Measurements from ENCODE around the gene TFEB.

TFEB gene

DNA sequence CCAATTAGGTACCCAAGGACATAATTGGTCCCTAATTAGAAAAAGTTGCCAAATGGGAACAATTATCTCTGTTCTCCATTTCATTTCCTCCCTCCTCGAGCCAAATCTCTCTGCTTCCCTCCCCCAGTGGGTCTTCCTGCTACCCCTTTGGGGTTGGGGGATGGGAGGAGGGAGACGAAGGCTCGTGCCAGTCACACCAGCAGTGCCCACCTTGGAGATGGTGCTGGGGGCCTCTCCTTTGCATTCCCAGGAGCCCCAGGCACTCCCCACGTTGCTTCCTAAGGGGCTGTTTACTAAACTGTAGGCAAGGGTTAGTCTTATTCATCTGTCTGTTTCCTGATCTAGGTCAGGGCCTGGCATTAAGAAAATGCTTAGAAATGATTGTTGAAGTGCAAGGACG, 64.0 kb downstream of the TFEB start:
- DNase-seq = no peak

DNA sequence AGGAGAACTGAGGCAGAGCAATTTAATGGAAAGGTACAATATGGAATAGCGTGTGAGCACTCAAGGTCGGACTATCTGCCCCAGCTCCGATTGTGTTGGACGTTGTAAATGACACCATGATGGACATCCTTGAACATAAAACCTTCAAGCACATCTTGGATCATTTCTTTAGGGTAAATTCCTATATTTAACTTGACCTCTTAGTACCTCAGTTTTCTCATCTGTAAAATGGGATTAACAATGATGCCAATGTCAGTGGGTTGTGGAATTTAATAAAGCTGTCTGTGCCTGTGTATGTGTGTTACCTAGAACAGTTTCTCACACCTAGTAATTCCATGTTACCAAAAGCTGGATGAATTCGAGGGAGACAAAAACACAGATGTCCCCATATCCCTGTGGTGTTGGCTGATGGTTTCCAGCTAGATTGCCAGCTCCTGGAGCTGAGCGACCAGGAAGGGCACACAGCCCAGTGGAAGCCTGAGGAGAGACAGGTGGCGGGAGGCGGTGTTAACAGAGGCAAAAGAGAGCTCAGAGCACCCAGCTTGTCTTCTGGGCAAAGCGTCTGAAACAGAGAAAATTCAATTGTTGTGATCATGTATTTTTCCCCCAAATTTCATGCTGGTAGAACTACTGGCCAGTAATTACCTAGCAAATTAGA, 64.6 kb downstream of the TFEB start:
- DNase-seq = no peak

DNA sequence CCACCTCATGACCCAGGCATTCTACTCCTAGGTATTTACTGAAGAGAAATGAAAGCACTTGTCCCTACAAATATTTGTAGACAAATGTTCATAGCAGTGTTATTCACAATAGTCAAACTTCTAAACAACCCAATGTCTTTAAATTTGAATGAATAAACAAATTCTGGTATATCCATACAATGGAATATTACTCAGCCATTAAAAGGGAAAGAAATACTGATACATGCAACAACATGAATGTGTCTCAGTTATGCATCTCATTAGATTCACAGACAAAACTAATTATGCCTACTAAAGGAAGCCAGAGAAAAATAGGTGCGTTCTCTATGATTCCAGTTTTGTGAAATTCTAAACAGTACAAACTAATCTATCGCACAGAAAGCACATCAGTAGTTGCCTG, 66.4 kb downstream of the TFEB start:
- DNase-seq = no peak

DNA sequence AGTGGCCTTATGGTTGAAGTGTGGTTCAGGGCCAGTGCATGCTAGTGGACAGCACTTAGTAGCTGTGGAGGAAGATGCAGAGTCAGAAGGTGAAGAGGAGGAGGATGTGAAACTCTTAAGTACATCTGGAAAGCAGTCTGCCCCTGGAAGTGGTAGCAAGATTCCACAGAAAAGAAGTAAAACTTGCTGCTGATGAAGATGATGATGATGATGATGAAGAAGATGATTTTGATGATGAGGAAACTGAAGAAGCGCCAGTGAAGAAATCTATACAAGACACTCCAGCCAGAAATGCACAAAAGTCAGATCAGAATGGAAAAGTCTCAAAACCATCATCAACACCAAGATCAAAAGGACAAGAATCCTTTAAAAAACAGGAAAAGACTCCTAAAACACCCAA, 68.2 kb downstream of the TFEB start:
- no peak for DNase-seq

DNA sequence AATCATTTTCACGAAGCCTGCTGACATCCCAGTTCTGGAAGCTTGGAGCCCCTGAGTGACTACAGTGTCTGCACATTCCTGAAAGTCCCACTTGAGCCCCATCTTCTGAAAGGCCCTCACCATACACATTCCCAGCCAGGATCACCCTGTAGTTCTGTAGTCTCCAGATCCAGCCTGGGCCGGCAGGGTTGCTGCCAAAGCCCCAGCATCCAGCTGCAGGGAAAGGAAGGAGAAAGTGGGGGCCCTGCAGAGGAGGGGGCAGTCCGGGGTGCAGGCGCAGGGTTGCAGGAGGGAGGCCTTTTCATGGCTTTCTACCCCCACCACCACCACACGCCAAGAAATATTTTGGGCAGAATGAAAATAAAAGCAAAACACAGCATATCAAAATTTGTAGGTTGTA, 71.1 kb downstream of the TFEB start:
- DNase-seq = no peak

DNA sequence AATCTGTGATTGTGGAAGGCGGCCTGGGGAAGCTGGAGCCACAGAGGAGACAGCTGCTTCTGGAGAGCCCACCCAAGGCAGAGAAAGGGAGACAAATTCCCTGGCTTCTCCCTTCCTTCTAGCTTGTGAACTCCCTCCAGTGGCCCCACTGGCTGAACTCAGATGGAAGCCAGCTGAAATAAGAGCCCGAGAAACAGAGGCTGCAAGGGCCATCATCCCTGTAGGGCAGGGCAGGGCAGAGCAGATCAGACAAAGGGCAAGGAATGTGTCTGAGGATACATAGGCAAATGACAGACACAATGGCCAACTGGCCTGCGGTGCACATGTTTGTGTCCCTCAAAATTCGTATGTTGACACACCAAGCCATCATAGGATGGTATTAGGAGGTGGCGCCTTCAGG, 71.8 kb downstream of the TFEB start:
- no peak for DNase-seq

DNA sequence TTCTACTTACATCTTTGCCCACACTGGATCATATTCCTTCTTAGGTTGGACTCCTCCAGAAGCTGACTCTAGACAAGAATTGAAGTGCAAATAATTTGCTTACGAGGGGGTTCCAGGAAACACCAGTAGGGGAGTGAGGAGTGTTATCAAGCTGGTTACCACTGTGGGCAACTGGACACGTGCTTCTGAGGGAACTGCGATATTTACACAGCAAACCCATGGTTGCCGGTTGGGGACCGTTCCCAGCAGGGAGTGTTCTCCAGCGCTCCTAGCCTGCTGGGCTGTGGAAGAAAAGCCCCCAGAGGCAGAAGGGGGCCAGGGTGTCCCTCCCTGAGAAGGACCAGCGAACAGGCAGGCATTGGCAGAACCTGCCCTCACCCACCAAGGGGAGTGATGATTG, 75.5 kb downstream of the TFEB start:
- no peak for DNase-seq

DNA sequence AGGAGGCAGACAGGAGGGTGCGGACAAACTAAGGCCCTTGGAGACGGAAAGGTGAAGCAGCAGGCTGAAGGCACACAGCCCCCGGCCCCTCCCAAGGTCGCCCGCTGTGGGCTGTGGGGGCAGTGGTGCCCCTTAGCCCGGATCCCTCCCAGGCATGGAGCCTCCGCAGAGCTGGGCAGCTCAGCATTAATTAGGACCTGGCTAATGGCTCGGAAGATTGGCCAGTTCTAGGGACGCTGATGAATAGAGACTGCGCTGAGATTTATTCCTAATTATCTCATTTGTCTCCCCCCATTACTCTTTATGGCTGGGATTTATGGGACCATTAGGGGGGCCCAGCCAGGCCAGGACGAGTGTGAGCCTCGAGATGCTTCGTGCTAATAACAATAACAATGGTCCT, 76.8 kb downstream of the TFEB start:
- no peak for DNase-seq

DNA sequence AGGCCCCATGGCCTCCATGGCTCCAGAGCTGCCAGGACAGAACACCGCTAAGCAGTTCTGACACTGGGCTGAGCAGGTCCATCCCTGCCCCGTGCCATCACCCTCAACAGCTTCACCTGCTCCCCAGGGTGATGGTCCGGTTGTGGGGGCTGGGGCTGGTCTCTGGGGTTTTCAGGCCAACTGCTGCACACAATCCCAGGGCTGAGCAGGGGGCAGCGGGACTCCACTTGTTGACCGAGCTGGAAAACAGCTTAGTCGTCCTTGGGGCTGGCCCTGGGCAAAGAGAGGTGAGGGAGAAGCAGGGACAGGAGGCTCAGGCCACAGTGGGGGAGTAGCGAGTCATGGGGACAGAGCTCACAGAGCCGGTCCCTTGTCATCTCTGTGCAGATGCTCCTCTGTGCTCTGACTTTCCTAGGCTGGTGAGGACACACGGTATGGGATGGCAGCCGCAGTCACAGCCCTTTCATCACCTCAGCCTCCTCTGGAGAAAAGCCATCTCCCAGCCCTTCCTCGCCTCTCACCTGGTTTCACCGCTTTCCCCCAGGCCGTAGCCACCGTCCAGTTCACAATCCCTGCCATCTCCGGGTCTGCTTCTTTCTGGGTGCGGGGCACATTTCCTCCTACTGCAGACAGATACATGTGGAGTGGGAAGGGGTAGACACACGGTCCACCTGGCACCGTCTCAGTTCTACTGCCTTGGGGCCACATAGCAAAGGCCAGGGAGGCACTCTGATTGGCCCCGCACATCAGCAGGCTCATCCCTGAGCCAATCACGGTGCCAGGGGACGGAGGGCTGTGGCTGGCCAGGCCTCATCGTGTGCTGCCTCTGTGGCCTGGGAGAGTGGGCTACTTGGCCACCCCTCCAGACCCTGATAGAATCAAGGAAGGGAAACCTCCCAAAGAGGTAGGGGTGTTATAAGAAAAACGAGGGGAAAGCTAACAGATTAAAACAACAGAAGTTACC, 78.0 kb downstream of the TFEB start:
- no peak for DNase-seq

DNA sequence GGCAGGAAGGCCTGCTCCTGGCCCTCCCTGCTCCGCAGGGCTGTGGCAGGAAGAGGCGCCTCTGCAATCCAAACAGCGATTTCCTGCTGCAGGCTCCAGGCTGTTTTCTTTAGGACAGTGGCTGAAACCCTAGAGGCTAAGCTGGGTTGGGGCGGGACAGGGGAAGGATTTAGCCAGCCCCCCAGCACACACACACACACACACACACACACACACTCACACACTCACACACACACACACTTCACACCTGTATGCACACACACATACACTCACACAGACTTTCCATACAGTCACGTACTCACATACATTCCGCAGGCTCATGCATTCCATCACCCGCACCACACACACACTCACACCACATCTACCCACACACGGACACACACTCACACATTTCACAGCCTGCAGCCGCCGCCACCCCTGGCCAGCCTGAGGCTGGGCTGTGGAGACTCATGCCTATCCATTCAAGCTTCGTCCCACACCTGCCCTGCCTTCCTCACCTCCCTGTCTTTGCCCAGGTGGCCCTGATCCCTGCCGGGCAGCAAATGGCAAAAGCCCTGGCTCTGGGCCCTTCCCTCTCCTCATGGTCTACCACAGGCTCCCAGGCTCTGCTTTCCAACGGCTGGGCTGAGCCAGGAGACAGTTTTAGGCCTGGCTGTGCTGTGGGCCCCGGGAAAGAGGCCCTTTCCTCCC, 79.3 kb downstream of the TFEB start:
- DNase-seq = no peak

DNA sequence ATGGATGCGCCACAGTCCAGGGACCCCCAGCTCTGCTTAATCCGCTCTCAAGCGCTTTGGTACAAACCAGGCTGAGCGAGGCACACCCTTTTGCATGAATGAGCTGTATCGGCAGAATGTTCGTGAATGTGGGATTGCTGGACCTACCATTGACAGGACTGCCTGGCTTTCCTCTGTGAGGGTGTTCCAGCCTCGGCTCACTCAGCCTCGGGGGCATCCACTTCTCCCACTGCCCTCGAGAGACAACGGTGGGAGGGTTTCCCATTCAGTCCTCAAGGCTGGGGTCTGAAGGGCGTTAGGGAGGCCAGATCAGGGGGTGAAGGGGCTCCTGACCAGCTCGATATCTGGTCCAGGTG, 79.8 kb downstream of the TFEB start:
- no peak for DNase-seq

DNA sequence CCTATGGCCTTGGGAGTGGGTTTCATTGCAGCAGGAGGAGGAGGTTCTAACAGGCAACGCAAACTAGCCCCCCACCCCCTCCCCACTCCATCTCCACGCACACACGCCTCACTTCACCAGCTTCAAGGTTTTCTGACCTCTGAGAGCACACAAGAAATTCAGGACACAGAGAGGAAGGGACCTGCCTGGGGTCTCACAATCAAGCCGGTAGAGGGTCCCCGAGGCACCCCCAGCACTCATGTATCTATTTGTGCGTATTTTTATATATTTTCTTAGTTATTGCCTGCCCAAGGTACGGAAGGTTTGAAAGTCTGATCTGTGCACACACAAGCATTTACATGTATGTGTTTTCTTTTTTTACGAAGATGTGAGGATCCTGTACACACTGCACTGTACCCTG, 80.2 kb downstream of the TFEB start:
- DNase-seq = no peak

DNA sequence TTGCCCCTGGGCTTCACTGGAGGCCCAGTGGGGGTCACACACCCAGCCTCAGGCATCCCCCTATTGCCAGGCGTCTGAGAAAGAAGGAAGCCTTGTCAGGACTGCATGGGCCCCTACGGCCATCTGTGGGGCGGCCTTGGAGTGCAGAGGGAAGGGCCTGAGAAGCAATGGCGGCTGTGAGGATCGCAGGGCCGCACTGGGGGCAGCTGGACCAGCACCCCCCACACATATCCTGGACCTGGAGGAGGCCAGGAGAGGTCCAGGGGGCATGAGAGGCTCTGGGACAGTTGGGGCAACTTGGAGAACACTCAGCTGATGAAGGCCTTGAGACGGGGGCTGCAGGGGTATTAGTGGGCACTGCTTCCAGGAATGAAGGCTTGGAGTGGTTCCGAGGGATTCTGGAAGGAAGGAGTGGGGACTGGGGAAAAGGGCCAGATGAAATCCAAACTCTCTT, 80.7 kb downstream of the TFEB start:
- no peak for DNase-seq

DNA sequence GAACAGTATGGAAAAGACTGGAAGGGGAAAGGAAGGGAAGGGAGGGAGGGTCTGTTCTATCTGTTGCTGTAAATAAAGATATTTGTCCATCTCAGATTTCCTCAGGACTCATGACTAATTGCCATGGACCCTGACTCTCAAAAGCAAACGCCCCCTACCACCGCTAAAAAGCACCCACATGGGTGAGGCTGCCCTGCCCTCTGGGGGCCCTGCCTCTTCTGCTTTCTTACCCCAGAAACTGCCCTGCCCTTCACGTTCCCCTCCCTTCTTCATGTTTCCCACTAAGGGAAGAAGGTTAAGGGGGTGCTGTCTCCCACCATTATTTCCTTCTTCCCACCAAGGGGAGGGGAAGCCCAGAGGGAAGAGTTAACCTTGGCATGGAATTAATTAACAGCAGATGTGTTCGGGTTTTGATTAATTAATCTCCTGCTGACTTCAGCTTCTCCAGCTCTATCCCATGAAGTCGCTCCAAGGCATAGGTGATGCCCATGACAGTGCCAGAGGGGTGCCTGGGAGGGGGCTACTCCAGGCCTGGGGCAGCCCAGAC, 81.2 kb downstream of the TFEB start:
- no peak for DNase-seq

DNA sequence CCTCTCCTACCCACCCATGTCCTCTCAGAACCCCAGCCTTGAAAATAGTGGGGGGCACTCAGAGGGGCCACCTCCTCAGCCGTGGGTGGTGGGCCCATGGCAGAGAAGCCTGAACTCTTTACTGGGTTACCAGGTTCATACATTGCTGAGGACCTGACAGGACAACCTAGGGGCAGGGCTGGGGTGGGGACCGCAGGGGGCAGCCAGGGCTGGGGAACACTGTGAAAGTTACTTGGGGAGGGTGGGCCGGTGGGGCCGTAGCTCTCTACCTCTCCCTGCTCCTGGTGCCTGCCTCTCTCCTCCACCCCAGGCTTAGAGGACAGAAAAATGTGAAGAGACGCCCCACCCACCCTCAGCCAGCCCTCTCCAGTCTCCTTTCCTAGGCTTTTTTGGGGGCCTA, 81.7 kb downstream of the TFEB start:
- DNase-seq = no peak

DNA sequence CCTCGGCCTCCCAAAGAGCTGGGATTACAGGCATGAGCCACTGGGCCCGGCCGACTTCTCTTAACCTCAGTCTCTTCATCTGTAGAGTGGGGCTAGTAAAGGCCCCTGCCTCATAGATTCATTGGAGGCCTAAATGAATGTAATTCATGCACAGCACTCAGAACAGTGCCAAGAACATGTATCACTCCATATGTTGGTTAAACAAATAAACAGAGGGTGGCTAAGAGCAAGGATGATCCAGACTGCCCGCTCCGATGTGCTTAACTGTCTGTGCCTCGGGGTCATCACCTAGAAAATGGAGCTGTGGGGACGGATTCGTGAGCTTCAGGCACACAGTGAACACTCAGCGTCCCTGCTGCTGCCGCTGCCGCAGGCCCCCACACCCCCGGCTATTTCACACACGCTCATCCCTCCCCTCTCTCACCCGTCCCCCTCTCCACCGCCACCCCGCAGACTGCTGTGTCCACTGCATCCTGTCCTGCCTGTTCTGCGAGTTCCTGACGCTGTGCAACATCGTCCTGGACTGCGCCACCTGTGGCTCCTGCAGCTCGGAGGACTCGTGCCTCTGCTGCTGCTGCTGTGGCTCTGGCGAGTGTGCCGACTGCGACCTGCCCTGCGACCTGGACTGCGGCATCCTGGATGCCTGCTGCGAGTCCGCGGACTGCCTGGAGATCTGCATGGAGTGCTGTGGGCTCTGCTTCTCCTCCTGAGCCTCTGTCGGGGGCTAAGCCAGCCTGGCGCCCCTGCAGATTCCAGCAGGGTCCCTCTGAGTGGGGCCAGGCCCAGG, 82.3 kb downstream of the TFEB start:
- no peak for DNase-seq

DNA sequence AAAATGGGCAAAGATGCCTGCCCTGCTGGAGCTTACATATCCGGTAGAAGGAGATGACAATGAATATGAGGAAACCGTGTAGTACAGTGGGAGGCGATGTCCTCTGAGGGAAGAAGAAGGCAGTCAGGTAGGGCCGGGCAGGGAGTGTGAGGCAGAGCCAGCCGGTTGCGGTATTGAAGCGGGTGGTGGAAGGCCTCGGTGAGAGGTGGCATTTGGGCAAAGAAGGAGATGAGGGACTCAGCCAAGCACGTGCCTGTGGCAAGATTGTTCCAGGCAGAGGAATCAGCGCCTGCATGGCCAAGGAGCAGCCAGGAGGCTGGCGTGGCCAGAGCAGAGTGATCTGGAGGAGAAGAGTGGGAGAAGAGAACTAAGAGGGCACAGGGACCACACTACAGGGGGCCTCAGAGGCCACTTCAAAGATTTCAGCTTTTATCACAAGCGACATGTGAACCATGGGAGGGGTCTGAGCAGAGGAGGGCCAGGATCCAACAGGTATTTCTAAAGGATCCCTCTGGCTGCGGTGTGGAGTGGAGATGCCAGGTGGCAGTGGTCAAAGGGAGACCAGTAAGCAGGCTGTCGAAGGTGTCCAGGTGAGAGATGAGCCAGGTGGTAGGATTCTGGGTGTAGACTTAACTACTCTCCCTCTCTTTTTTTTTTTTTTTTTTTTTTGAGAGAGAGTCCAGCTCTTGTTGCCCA, 83.3 kb downstream of the TFEB start:
- DNase-seq = no peak

DNA sequence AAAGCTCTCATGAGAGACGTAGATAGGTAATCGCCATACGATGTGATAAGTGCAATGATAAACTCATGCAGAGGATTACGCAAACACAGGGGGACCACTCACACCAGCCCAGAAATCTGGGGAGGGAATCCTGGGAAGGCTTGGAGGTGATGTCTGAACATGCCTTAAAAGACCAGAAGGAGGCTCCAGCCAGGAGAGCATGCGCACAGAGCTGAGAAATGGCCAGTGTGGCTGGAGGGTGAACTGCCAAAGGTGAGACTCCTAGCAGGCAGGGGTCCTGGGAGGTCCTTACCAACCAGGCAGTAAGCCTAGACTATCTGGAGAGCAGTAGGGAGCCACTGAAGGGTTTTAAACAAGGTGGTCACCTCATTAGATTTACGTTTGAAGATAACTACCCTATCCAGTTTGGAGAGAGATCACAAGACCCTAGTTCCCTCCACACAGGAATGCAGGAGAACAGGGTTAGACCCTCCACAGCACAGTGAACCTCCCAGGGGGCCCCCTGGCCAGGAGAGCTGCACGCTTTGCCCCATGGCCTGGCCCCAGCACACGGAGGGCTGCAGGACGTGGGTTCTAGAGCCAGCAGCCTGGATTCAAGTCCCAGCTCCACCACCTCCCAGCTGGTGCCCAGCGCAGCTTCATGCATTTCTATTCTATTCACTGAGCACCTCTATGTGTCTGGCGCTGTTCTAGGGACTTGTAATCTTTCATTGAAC, 84.0 kb downstream of the TFEB start:
- DNase-seq = no peak

DNA sequence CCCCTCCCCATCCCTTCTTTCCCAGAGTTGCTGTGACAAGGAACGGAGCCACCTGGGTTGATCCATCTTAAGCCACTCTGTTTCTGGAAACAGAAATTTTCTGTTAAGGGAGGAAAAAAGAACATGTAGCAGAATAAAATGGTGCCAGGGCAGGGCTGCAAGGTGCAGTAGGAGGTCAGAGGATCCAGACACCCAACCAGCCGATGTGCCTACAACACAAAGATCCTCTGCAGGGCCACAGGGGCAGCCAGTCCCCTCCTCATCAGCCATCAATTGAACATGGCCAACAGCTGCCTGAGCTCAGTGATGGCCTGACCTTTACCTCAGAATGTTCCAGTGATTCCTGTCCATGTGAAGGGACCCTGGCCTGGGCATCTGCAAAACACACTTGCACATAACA, 85.3 kb downstream of the TFEB start:
- no peak for DNase-seq

DNA sequence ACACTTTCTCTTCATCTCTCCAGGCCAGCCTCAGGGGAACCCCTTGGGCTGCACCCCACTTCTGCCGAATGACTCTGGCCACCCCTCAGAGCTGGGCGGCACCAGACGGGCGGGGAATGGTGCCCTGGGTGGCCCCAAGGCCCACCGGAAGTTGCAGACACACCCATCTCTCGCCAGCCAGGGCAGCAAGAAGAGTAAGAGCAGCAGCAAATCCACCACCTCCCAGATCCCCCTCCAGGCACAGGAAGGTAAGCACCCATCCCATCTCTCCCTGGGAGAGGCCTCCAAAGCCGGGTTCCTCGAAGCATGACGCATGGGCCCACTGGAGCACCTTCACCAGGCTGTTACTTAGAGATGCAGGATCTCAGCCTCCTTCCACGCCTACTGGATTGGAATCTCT, 85.8 kb downstream of the TFEB start:
- DNase-seq = no peak

DNA sequence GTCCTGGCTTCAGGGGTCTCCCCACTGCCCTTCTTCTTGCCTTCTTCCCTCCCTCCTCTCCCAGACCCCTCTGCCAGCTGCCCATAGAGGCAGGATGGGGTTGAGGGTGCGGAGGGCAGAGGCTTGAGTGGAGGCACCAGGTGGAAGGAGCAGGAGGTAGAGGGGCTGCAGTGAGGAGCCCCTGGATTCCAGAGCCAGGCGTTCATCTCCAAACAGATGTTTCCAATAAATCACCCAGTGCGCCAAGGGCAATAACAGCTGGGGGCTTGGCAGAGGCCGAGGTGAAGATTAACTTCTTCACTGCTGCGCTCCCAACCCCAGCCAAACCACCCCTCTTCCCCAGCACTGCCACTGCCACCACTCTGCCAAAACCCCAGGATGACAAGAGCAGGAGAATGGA, 86.5 kb downstream of the TFEB start:
- no peak for DNase-seq

Measured in stimulated activated CD4-positive, alpha-beta T cell treated with anti-CD3 and anti-CD28 coated beads, Interleukin-15, amount 100 ng/mL, for 24 hours (primary cell).